H1 (cell line): Measurements from ENCODE around the gene OR8B3. TPM values are rescaled to one million over a fixed set of nuclear protein-coding genes. Genes with fewer than 3 reads are reported as not detected.

ENCODE experiments used
- CTCF ChIA-PET: fragments of 300-600 bp; sonication (Branson Sonifier 250); formaldehyde crosslinking; loops from one replicate; lab custom pipeline; 2021; ENCODE audit not compliant: partially characterized antibody; lab: Charles Lee
- POLR2A ChIA-PET: fragments of 300-600 bp; sonication (Branson Sonifier 250); formaldehyde crosslinking; loops from one replicate; lab custom pipeline; 2021; ENCODE audit warnings: inconsistent platforms; ENCODE audit not compliant: partially characterized antibody; lab: Charles Lee
- DNase-seq, 2 experiments: peaks; one replicate each; pipeline versions ENCODE4 v3.0.0 to v3.0.0-alpha.2; 2010 to 2022; ENCODE audit warnings: low spot score in 2 of 2, low read depth in 1 of 2, mixed read lengths in 1 of 2
- FAIRE-seq: peaks from 2 replicates; lab custom pipeline; 2011; peaks lifted over from hg19 to GRCh38; lab: Jason Lieb, UNC
- H2AFZ ChIP-seq: 2 replicates; pipeline ENCODE4 v1.8.1; 2012; ENCODE audit warnings: low read length, inconsistent platforms
- H2AK5ac ChIP-seq: 2 replicates; pipeline ENCODE4 v1.6.1; 2013; ENCODE audit warnings: low read depth, low read length
- H2BK120ac ChIP-seq: replicated peaks from 2 replicates; pipeline ENCODE3; 2013; ENCODE audit warnings: low read depth, low read length, inconsistent platforms
- H2BK12ac ChIP-seq: 2 replicates; pipeline ENCODE4 v1.6.1; 2013; ENCODE audit warnings: low read depth, low read length
- H2BK15ac ChIP-seq: 2 replicates; pipeline ENCODE4 v1.6.1; 2013; ENCODE audit warnings: low read length
- H2BK20ac ChIP-seq: 2 replicates; pipeline ENCODE4 v1.6.1; 2013; ENCODE audit warnings: low read length
- H2BK5ac ChIP-seq: 2 replicates; pipeline ENCODE4 v1.6.1; 2013; ENCODE audit warnings: low read depth, low read length
- H3K14ac ChIP-seq: 2 replicates; pipeline ENCODE4 v1.6.1; 2013; ENCODE audit warnings: inconsistent platforms; ENCODE audit not compliant: insufficient read length
- H3K18ac ChIP-seq: 2 replicates; pipeline ENCODE4 v1.6.1; 2013; ENCODE audit warnings: low read length; ENCODE audit errors: extremely low read depth
- H3K23ac ChIP-seq: 2 replicates; pipeline ENCODE4 v1.6.1; 2013; ENCODE audit warnings: inconsistent platforms; ENCODE audit not compliant: insufficient read length
- H3K23me2 ChIP-seq: 2 replicates; pipeline ENCODE4 v1.6.1; 2013; ENCODE audit warnings: low read depth, low read length
- H3K27ac ChIP-seq: 2 replicates; pipeline ENCODE4 v1.6.1; 2011; ENCODE audit warnings: low read depth, low read length, inconsistent platforms
- H3K27me3 ChIP-seq, 4 experiments: replicated peaks in 1 of 4; 1 replicate in 1 of 4; 2 replicates in 3 of 4; pipeline versions ENCODE4 v1.6.1 to v1.8.1; 2011 to 2013; ENCODE audit warnings: low read length in 3 of 4, mild to moderate bottlenecking in 3 of 4, inconsistent platforms in 2 of 4, mixed read lengths in 2 of 4, moderate library complexity in 1 of 4; ENCODE audit not compliant: control insufficient read depth in 3 of 4, insufficient read depth in 3 of 4; ENCODE audit errors: extremely low read depth in 1 of 4
- H3K36me3 ChIP-seq, 4 experiments: 2 replicates each; pipeline versions ENCODE4 v1.6.1 to v1.8.1; 2011 to 2013; ENCODE audit warnings: mild to moderate bottlenecking in 4 of 4, low read length in 3 of 4, moderate library complexity in 2 of 4, control low read depth in 1 of 4, inconsistent platforms in 1 of 4; ENCODE audit not compliant: insufficient read depth in 4 of 4, control insufficient read depth in 2 of 4
- H3K4ac ChIP-seq: replicated peaks from 2 replicates; pipeline ENCODE3; 2013; ENCODE audit warnings: low read length, low read depth, mixed read lengths, inconsistent platforms; ENCODE audit not compliant: insufficient read length
- H3K4me1 ChIP-seq, 4 experiments: replicated peaks in 1 of 4; 1 replicate in 1 of 4; 2 replicates in 3 of 4; pipeline versions ENCODE4 v1.6.1 to v1.8.1; 2011 to 2013; ENCODE audit warnings: low read length in 3 of 4, inconsistent platforms in 2 of 4, mixed read lengths in 1 of 4; ENCODE audit not compliant: insufficient read depth in 4 of 4, control insufficient read depth in 3 of 4
- H3K4me2 ChIP-seq, 2 experiments: 2 replicates each; pipeline versions ENCODE4 v1.6.1 to v1.8.1; 2011 to 2013; ENCODE audit warnings: low read depth in 2 of 2, low read length in 2 of 2, control low read depth in 1 of 2, inconsistent platforms in 1 of 2, mild to moderate bottlenecking in 1 of 2; ENCODE audit not compliant: insufficient read depth in 1 of 2
- H3K4me3 ChIP-seq, 4 experiments: fragments of 200-600, 300-600 bp in 1 of 4; sonication (generic), shearing (Covaris generic), sonication (Bioruptor Twin) in 1 of 4; 2 replicates each; pipeline versions ENCODE4 v1.5.1 to v1.8.1; 2011 to 2016; ENCODE audit warnings: low read length in 4 of 4, low read depth in 3 of 4, control low read depth in 2 of 4, inconsistent platforms in 2 of 4, mild to moderate bottlenecking in 2 of 4, mixed read lengths in 1 of 4, moderate library complexity in 1 of 4; ENCODE audit not compliant: insufficient read depth in 2 of 4; ENCODE audit errors: extremely low read depth in 1 of 4
- H3K56ac ChIP-seq: replicated peaks from 2 replicates; pipeline ENCODE3; 2013; ENCODE audit warnings: low read depth, mild to moderate bottlenecking, mixed read lengths, low read length, inconsistent platforms; ENCODE audit not compliant: insufficient read length
- H3K79me1 ChIP-seq: 2 replicates; pipeline ENCODE4 v1.6.1; 2013; ENCODE audit warnings: low read depth, low read length, control low read depth
- H3K79me2 ChIP-seq, 2 experiments: 2 replicates each; pipeline versions ENCODE4 v1.6.1 to v1.8.1; 2012 to 2013; ENCODE audit warnings: low read length in 2 of 2, mild to moderate bottlenecking in 2 of 2, inconsistent platforms in 1 of 2; ENCODE audit not compliant: insufficient read depth in 2 of 2, control insufficient read depth in 1 of 2
- H3K9ac ChIP-seq, 4 experiments: replicated peaks in 1 of 4; 1 replicate in 1 of 4; 2 replicates in 3 of 4; pipeline versions ENCODE4 v1.6.1 to v1.8.1; 2011 to 2013; ENCODE audit warnings: low read depth in 3 of 4, low read length in 3 of 4, control low read depth in 2 of 4, mild to moderate bottlenecking in 2 of 4, moderate library complexity in 2 of 4, inconsistent platforms in 1 of 4; ENCODE audit errors: extremely low read depth in 1 of 4
- H3K9me3 ChIP-seq, 2 experiments: 2 replicates each; pipeline versions ENCODE4 v1.6.1 to v1.8.1; 2012 to 2013; ENCODE audit warnings: mild to moderate bottlenecking in 2 of 2, moderate library complexity in 2 of 2, control low read depth in 1 of 2, inconsistent platforms in 1 of 2, low read depth in 1 of 2, low read length in 1 of 2, mixed read lengths in 1 of 2; ENCODE audit not compliant: insufficient read depth in 2 of 2
- H4K20me1 ChIP-seq, 2 experiments: replicated peaks in 1 of 2; 2 replicates each; pipeline versions ENCODE3 to v1.8.1; 2011 to 2013; ENCODE audit warnings: inconsistent platforms in 2 of 2, low read length in 2 of 2, mild to moderate bottlenecking in 1 of 2; ENCODE audit not compliant: insufficient read depth in 2 of 2, control insufficient read depth in 1 of 2
- H4K5ac ChIP-seq: 2 replicates; pipeline ENCODE4 v1.6.1; 2013; ENCODE audit warnings: low read length, low read depth, mixed read lengths, inconsistent platforms; ENCODE audit not compliant: insufficient read length
- H4K8ac ChIP-seq: 2 replicates; pipeline ENCODE4 v1.8.0; 2013; ENCODE audit warnings: mild to moderate bottlenecking, moderate library complexity, low read length, inconsistent platforms; ENCODE audit not compliant: insufficient read depth; ENCODE audit errors: extremely low read depth
- H4K91ac ChIP-seq: replicated peaks from 2 replicates; pipeline ENCODE3; 2013; ENCODE audit warnings: low read length, mixed read lengths, inconsistent platforms; ENCODE audit not compliant: insufficient read length
- E2F6 ChIP-seq: IDR thresholded peaks from 2 replicates; pipeline ENCODE4 v1.6.1; 2012; ENCODE audit warnings: inconsistent platforms
- MAFK ChIP-seq: IDR thresholded peaks from 2 replicates; pipeline ENCODE4 v1.6.1; 2012; ENCODE audit warnings: low read depth, mild to moderate bottlenecking, improper control_type of control experiment, low read length
- POLR2AphosphoS5 ChIP-seq: IDR thresholded peaks from 2 replicates; pipeline ENCODE4 v1.6.1; 2011; ENCODE audit warnings: low read depth, low read length
- SP2 ChIP-seq: IDR thresholded peaks from 2 replicates; pipeline ENCODE4 v1.6.1; 2012; ENCODE audit warnings: mild to moderate bottlenecking, low read length, inconsistent platforms
- SP4 ChIP-seq: IDR thresholded peaks from 2 replicates; pipeline ENCODE4 v1.6.1; 2012; ENCODE audit warnings: low read length, inconsistent platforms
- TAF1 ChIP-seq: IDR thresholded peaks from 2 replicates; pipeline ENCODE4 v1.6.1; 2011; ENCODE audit warnings: mild to moderate bottlenecking, low read depth, low read length
- WGBS, 2 experiments: shearing (Covaris generic) in 1 of 2; methylation state at CpG; one replicate each; pipeline versions ENCODE4 v1.1.6 to v1.1.7; 2013 to 2015; ENCODE audit warnings: low lambda C conversion rate in 2 of 2, mixed read lengths in 2 of 2, inconsistent platforms in 1 of 2, low coverage in 1 of 2, missing lambda C conversion rate in 1 of 2; ENCODE audit not compliant: insufficient replicate concordance in 2 of 2, insufficient coverage in 1 of 2, insufficient read length in 1 of 2; ENCODE audit errors: extremely low coverage in 1 of 2, missing lambda C conversion rate in 1 of 2; 5-methylcytosine and 5-hydroxymethylcytosine counted together
- polyA plus RNA-seq, 7 experiments: library from polyadenylated mRNA; depleted of rRNA in 3 of 7; stranded (reverse) in 5 of 7; unstranded in 2 of 7; fragments of >200 nt in 5 of 7; fragments of 200-250 nt in 2 of 7; gene quantifications; 1 replicate in 5 of 7; 2 replicates in 1 of 7; 4 replicates in 1 of 7; pipeline versions ENCODE4 v1.2.1 to v1.2.3, GENCODE V29; 2011 to 2013; ENCODE audit warnings: missing spikeins in 2 of 7, mixed read lengths in 2 of 7
- total RNA-seq: library from RNA; stranded (reverse); fragmentation: NEBNext Ultra II Directional; extraction: Animal tissue kit (Norgen Biotek cat#: 25700); gene quantifications from 2 replicates; pipeline ENCODE4 v1.2.1, GENCODE V29; 2021

The OR8B3 gene
- total and polyA plus RNA-seq, 2 of the 8 experiments (the other 6 are each of a cell fraction or from before 2014, with no cell fraction given) = not detected

DNA sequence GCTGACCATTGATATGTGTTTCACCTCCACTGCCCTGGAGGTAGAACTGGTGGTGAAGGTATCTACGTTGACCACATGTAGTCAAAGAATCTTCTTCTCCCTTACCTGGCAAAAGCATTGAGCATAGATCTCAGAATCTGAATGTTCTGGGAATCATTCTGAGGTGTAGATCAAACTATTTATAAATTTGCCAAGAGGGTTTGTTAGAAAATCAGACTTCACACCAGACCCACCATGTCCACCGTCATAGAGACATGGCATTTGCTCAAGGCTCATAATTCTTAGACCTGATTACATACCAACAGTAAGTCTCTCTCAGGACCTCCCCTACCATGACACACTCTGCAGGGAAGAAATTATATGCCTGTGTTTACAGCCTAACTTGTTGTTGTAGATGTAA is 14.4 kb downstream of the OR8B3 start, which contains the start of gene OR8B2:
Gene OR8B2, minus strand, starts transcription at position 101 of the 400 bp plus-strand sequence. CDS start 1,156 bp downstream, outside the sequence.
- H3K27ac ChIP-seq = no peak within 1 kb of the TSS
- H3K56ac ChIP-seq = no peak within 1 kb of the TSS
- no peaks in the 10 kb centered on the region for H3K23me2 ChIP-seq
- TF ChIP-seq TAF1 = no peak
- TF ChIP-seq POLR2AphosphoS5 = no peak
- no peak for TF ChIP-seq MAFK
- no peak for TF ChIP-seq SP4
- no peak for TF ChIP-seq E2F6
- no peak for TF ChIP-seq SP2
- H3K14ac ChIP-seq = no peak within 1 kb of the TSS
- H4K5ac ChIP-seq = no peak within 1 kb of the TSS
- H4K91ac ChIP-seq = no peak within 1 kb of the TSS
- no peak within 1 kb of the TSS for H2AK5ac ChIP-seq
- H2BK15ac ChIP-seq = no peak within 1 kb of the TSS
- H3K79me2 ChIP-seq = no peaks in the 10 kb centered on the region
- no peak within 1 kb of the TSS for H3K4me3 ChIP-seq
- no peaks in the 10 kb centered on the region for H3K9me3 ChIP-seq
- H3K36me3 ChIP-seq = no peaks in the 10 kb centered on the region
- H3K4me2 ChIP-seq = no peak within 1 kb of the TSS
- H3K9ac ChIP-seq = no peak within 1 kb of the TSS
- H4K20me1 ChIP-seq = no peaks in the 10 kb centered on the region
- DNase-seq (no peak), FAIRE-seq (no peak)
- no peak within 1 kb of the TSS for H3K4ac ChIP-seq
- H3K4me1 ChIP-seq = no peaks in the 10 kb centered on the region
- no peak within 1 kb of the TSS for H2BK120ac ChIP-seq
- H3K79me1 ChIP-seq = no peaks in the 10 kb centered on the region
- no peak within 1 kb of the TSS for H2BK20ac ChIP-seq
- ChIA-PET CTCF (no interaction called here), POLR2A (no interaction called here)
- H3K27me3 ChIP-seq = no peaks in the 10 kb centered on the region
- H2BK5ac ChIP-seq = no peak within 1 kb of the TSS
- no peak within 1 kb of the TSS for H4K8ac ChIP-seq
- 97% methylated on average over 2 of the region's 2 CpGs; no CpG with 5 or more reads in 1 of the 2 experiments for WGBS, 2 experiments
- H2AFZ ChIP-seq = no peak within 1 kb of the TSS
- H2BK12ac ChIP-seq = no peak within 1 kb of the TSS
- no peak within 1 kb of the TSS for H3K18ac ChIP-seq
- H3K23ac ChIP-seq = no peak within 1 kb of the TSS
